Measurements from ENCODE around the gene GLT8D1.

Gene GLT8D1

DNA sequence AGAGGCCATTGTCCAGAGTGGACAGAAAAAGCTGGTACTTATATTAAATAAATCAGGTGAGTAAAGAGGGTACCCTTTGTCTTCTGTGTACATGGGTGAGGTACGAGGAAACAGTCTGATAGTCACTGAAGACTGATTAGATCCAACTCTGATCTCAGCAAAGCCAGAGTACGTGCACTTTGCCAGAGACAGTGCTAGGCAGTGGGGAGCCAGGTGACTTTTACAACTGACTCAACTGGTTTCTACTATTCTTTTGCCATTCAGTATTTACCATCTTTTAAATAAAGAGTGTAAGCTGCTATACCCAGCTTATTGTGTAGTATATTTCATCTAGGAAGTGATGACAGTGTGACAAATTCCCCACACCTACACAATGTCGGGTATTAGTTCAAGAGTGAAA, 16.4 kb downstream of the GLT8D1 start:
- DNase-seq (ENCODE audit: low spot score) = no peak
- TF ChIP-seq, protein P1, sequence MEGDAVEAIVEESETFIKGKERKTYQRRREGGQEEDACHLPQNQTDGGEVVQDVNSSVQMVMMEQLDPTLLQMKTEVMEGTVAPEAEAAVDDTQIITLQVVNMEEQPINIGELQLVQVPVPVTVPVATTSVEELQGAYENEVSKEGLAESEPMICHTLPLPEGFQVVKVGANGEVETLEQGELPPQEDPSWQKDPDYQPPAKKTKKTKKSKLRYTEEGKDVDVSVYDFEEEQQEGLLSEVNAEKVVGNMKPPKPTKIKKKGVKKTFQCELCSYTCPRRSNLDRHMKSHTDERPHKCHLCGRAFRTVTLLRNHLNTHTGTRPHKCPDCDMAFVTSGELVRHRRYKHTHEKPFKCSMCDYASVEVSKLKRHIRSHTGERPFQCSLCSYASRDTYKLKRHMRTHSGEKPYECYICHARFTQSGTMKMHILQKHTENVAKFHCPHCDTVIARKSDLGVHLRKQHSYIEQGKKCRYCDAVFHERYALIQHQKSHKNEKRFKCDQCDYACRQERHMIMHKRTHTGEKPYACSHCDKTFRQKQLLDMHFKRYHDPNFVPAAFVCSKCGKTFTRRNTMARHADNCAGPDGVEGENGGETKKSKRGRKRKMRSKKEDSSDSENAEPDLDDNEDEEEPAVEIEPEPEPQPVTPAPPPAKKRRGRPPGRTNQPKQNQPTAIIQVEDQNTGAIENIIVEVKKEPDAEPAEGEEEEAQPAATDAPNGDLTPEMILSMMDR (IDR thresholded peaks at IDR 0.05; ENCODE audit: extremely low read depth, insufficient read depth, missing control alignments) = no peak
- in situ Hi-C loops (cut with MboI; ENCODE audit: low pct_unique_long_range_greater_than_20kb, low sequenced_read_pairs, unreplicated experiment) = no loop called here

DNA sequence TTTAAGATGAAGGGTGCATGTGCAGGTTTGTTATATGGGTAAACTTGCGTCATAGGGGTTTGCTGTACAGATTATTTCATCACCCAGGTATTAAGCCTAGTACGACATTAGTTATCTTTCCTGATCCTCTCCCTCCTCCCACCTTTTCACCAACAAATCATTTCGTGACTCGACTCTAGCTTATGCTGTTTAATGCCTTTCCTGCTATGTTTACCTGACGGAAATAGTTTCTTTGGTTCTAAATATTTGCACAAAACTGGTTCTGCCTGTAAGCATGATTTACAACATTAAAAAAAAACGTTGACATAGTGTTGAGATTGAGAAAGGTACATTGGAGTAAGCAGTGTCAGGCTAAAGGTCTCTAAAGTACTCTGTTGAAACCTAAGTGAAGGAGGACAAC, 17.3 kb downstream of the GLT8D1 start:
- no peak for DNase-seq (ENCODE audit: low spot score)
- TF ChIP-seq, protein P1 (IDR thresholded peaks at IDR 0.05; ENCODE audit: extremely low read depth, insufficient read depth, missing control alignments) = no peak
- in situ Hi-C loops (cut with MboI; ENCODE audit: low pct_unique_long_range_greater_than_20kb, low sequenced_read_pairs, unreplicated experiment) = no loop called here

DNA sequence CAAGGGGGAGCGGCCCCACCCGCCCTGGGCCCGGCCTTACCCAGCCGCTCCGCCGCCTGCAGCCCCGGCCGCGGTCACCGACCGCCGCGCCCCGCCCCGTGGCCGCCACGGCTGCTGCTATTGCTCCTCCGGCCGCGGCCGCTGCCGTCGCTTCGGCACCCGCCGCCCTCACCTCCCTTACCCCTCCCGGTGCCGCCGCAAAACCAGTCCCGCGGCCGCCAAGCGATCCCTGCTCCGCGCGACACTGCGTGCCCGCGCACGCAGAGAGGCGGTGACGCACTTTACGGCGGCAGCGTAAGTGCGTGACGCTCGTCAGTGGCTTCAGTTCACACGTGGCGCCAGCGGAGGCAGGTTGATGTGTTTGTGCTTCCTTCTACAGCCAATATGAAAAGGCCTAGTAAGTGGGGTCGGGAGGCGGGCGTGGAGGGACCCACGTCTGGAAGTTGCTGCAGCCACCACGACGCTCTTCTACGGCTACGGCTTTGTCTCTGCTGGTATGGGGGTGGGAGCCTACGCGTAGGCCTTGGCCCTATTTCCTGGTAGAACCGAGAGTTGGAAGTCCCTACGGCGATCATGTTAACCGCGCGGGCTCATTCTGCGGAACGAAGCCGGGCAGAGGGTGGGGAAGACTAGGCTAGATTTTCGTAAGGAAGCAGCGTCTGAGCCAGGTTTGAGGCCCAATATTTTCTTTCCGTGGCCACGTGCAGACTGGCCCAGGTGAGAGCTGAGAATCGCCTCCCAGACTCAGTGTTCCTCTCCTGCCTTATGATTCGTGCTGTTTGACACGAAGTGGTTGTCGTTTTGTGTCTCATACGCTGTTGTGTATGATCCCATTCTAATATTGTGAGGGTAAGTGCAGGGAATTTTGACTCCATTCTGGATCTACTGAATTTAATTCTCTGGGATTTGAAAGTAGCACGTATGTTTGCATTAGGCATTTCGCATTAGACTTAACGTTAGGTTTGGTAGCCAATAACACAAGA, 19.6 kb downstream of the GLT8D1 start, which contains the start of the genes GNL3 and PBRM1:
Gene GNL3 (plus strand): TSS at position 324 of the 983 bp plus-strand sequence. CDS start 61 bp downstream, at position 385.
Gene PBRM1 (minus strand): TSS at position 205 of the 983 bp plus-strand sequence.
- TF ChIP-seq, protein P1 (IDR thresholded peaks at IDR 0.05; ENCODE audit: extremely low read depth, insufficient read depth, missing control alignments) = no peak
- DNase-seq (ENCODE audit: low spot score) = peak; percentile 94
- in situ Hi-C loops (cut with MboI; ENCODE audit: low pct_unique_long_range_greater_than_20kb, low sequenced_read_pairs, unreplicated experiment) = no loop called here

DNA sequence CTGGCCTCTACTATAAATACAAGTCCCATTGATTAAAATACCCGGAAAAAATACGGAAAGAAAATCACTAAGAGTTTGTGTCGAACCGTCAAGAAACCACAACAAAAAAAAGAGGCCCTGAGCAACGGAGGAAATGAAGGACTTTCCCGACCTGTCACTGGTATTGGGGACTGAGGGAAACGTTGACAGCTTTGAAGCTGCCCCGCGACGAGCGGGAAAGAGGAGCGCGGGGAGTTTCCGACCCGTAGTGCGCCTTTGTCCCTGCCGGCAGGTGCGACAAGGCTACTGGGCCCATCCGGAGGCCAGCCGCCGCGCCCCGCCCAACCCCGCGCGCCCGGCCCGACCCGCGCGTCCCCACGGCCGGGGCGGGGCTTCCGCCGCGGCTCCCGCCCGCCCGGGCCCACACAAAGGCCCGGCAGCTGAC, 20.3 kb downstream of the GLT8D1 start:
- DNase-seq (ENCODE audit: low spot score) = peak; percentile 96
- in situ Hi-C loops (cut with MboI; ENCODE audit: low pct_unique_long_range_greater_than_20kb, low sequenced_read_pairs, unreplicated experiment) = no loop called here
- TF ChIP-seq, protein P1 (IDR thresholded peaks at IDR 0.05; ENCODE audit: extremely low read depth, insufficient read depth, missing control alignments) = no peak

DNA sequence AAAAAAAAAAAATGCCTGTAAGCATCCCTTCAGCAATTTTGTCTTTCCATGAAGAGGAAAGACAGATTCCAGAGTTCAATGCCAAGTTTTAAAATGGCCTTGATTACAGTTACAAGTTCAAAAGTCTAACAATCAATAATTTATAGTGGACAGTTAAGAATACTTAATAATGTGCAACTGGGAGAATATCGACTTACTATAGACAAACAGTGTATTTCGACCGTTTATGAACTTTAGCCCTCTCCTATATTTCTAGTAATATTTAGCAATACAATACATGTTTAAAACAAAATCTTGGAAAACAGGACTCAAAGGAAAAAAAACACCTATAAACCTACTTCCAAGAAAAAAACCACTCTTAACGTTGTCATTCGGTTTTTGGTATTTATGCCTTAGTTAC, 21.4 kb downstream of the GLT8D1 start:
- DNase-seq (ENCODE audit: low spot score) = no peak
- TF ChIP-seq, protein P1 (IDR thresholded peaks at IDR 0.05; ENCODE audit: extremely low read depth, insufficient read depth, missing control alignments) = no peak
- in situ Hi-C loops (cut with MboI; ENCODE audit: low pct_unique_long_range_greater_than_20kb, low sequenced_read_pairs, unreplicated experiment) = no loop called here

DNA sequence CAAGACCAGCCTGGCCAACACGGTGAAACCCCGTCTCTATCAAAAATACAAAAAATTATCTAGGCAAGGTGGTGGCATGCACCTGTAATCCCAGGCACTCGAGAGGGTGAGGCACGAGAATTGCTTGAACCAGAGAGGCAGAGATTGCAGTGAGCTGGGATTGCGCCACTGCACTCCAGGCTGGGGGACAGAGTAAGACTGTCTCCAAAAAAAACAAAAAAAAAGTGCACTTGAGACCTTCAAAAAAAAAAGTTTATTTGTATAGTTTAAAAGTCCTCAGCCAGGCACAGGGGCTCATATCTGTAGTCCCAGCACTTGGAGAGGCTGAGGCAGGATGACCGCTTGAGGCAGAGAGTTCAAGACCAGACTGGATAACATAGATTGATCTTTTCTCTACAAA, 22.0 kb downstream of the GLT8D1 start:
- no peak for DNase-seq (ENCODE audit: low spot score)
- TF ChIP-seq, protein P1 (IDR thresholded peaks at IDR 0.05; ENCODE audit: extremely low read depth, insufficient read depth, missing control alignments) = no peak
- in situ Hi-C loops (cut with MboI; ENCODE audit: low pct_unique_long_range_greater_than_20kb, low sequenced_read_pairs, unreplicated experiment) = no loop called here
